GM23248 (cell line): ENCODE measurements around the gene DTX3. TPM values are rescaled to one million over a fixed set of nuclear protein-coding genes. Genes with fewer than 3 reads are reported as not detected.

ENCODE experiments used
- DNase-seq: peaks from one replicate; pipeline ENCODE4 v3.0.0-alpha.2; 2015
- H2AFZ ChIP-seq: fragments of 200-600 bp; sonication (generic); 2 replicates; pipeline ENCODE4 v1.6.1; 2016; ENCODE audit warnings: antibody characterized with exemption
- H3F3A ChIP-seq: fragments of 200-600 bp; sonication (generic); 2 replicates; pipeline ENCODE4 v1.6.1; 2016; ENCODE audit warnings: mild to moderate bottlenecking, antibody characterized with exemption, mixed run types; ENCODE audit not compliant: insufficient read depth
- H3K27ac ChIP-seq: fragments of 200-600 bp; sonication (generic); 2 replicates; pipeline ENCODE4 v1.5.1; 2016; ENCODE audit warnings: mild to moderate bottlenecking
- H3K27me3 ChIP-seq: fragments of 200-600 bp; sonication (generic); replicated peaks from 2 replicates; pipeline ENCODE4 v1.6.1; 2016; ENCODE audit warnings: mild to moderate bottlenecking; ENCODE audit not compliant: insufficient read depth
- H3K36me3 ChIP-seq: fragments of 200-600 bp; sonication (generic); 2 replicates; pipeline ENCODE4 v1.6.1; 2016; ENCODE audit warnings: low read depth, mild to moderate bottlenecking
- H3K4me1 ChIP-seq: fragments of 200-600 bp; sonication (generic); 2 replicates; pipeline ENCODE4 v1.6.1; 2016; ENCODE audit warnings: mild to moderate bottlenecking; ENCODE audit not compliant: insufficient read depth
- H3K4me2 ChIP-seq: fragments of 200-600 bp; sonication (generic); one replicate; pipeline ENCODE4 v1.6.1; 2016; ENCODE audit warnings: mild to moderate bottlenecking; ENCODE audit not compliant: unreplicated experiment
- H3K4me3 ChIP-seq: fragments of 200-600 bp; sonication (generic); 2 replicates; pipeline ENCODE4 v1.5.1; 2016; ENCODE audit warnings: mild to moderate bottlenecking
- H3K79me2 ChIP-seq: fragments of 200-600 bp; sonication (generic); 2 replicates; pipeline ENCODE4 v1.6.1; 2016; ENCODE audit warnings: mild to moderate bottlenecking; ENCODE audit not compliant: insufficient read depth
- H3K9ac ChIP-seq: fragments of 200-600 bp; sonication (generic); 2 replicates; pipeline ENCODE4 v1.6.1; 2016; ENCODE audit warnings: mild to moderate bottlenecking
- H3K9me2 ChIP-seq: fragments of 200-600 bp; sonication (generic); 2 replicates; pipeline ENCODE4 v1.6.1; 2016; ENCODE audit warnings: mixed run types, mild to moderate bottlenecking, moderate library complexity; ENCODE audit not compliant: insufficient read depth
- H3K9me3 ChIP-seq: fragments of 200-600 bp; sonication (generic); one replicate; pipeline ENCODE4 v1.6.1; 2017; ENCODE audit warnings: low read depth
- H4K20me1 ChIP-seq: fragments of 200-600 bp; sonication (generic); 2 replicates; pipeline ENCODE4 v1.6.0; 2016; ENCODE audit not compliant: insufficient read depth
- EZH2 ChIP-seq: fragments of 200-600 bp; sonication (generic); IDR thresholded peaks from 2 replicates; pipeline ENCODE4 v1.6.1; 2018; ENCODE audit warnings: antibody characterized with exemption, mild to moderate bottlenecking; ENCODE audit not compliant: insufficient read depth, poor library complexity, severe bottlenecking
- EZH2phosphoT487 ChIP-seq: fragments of 200-600 bp; sonication (generic); IDR thresholded peaks from 2 replicates; pipeline ENCODE4 v1.6.1; 2018; ENCODE audit warnings: antibody characterized with exemption, moderate library complexity, mild to moderate bottlenecking, low read depth; ENCODE audit not compliant: insufficient read depth
- WGBS, 2 experiments: methylation state at CpG; one replicate each; pipeline ENCODE4 v1.1.6; 2015 to 2017; ENCODE audit warnings: low lambda C conversion rate in 2 of 2, low coverage in 1 of 2; ENCODE audit errors: missing lambda C conversion rate in 2 of 2; 5-methylcytosine and 5-hydroxymethylcytosine counted together
- in situ Hi-C: fragments of 300-500 bp; cut with MboI; formaldehyde crosslinking; loops from 2 replicates; pipeline ENCODE4 v1.15.0; 2020
- polyA plus RNA-seq: library from polyadenylated mRNA; unstranded; fragments of >200 nt; fragmentation: Nextera tagmentation; extraction: Ambion mirVana; gene quantifications from 2 replicates; pipeline ENCODE4 v1.2.1, GENCODE V29; 2016
- total RNA-seq: library from RNA; depleted of rRNA; stranded (reverse); fragments of >200 nt; shearing (Covaris generic); gene quantifications from 2 replicates; pipeline ENCODE4 v1.2.3, GENCODE V29; 2014; rRNA removed

Gene DTX3
- total and polyA plus RNA-seq, 2 experiments from 2014 or later, result 7.7 to 19.6 TPM

DNA sequence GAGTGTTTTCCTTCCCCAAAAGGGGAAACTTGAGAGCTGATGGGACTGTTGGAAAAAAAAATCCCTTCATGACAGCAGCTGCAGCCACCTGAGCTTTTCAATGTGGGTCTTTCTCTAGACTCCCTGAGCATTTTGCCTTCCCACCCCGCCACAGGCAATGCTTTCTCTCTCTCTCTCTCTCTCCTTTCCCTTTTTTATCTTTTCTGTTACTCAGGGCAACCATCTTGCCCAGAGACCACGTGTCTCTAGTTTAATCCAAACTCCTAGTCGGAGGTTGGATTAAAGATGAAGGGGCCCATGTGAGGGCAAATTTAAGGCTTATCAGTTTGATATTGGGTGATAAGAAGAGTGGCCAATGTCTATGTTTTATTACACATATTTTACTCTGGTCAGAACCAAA is 54.3 kb downstream of the DTX3 start:
- H3K4me2 ChIP-seq, result no peak overlapping the region
- peaks cover 14% of the 10 kb centered on the region; the same call in 1 of the 2 replicates for H3K27me3 ChIP-seq
- H2AFZ ChIP-seq, result no peak overlapping the region
- in situ Hi-C loops, result no loop called here
- WGBS, 2 experiments, result 36 to 44% methylated on average over 3 of the region's 3 CpGs
- no peak overlapping the region for H3K27ac ChIP-seq
- H3K9me2 ChIP-seq, result no peaks in the 10 kb centered on the region
- H3K9ac ChIP-seq, result no peak overlapping the region
- H4K20me1 ChIP-seq, result no peaks in the 10 kb centered on the region
- H3F3A ChIP-seq, result no peaks in the 10 kb centered on the region
- H3K9me3 ChIP-seq, result no peaks in the 10 kb centered on the region
- no peak overlapping the region for H3K4me3 ChIP-seq
- DNase-seq, result no peak
- TF ChIP-seq EZH2phosphoT487 (no peak), EZH2 (no peak)
- H3K79me2 ChIP-seq, result no peaks in the 10 kb centered on the region
- no peaks in the 10 kb centered on the region for H3K36me3 ChIP-seq
- H3K4me1 ChIP-seq, result no peaks in the 10 kb centered on the region

Other genes with a start within 250 kb of the DTX3 start
- 16.9 and 27.6 TPM in 2 replicates for gene R3HDM2, start 173.8 kb upstream of the DTX3 start, total RNA-seq
- 16.2 and 17.0 TPM in 2 replicates for gene R3HDM2, start 173.8 kb upstream of the DTX3 start, polyA plus RNA-seq
- gene INHBC, start 170.0 kb upstream of the DTX3 start, total RNA-seq, result not detected in 2 replicates
- 0.09 TPM in 1 of 2 replicates, not detected in the other for gene INHBC, start 170.0 kb upstream of the DTX3 start, polyA plus RNA-seq
- gene INHBE, start 149.5 kb upstream of the DTX3 start, total RNA-seq, result 0.65 and 0.76 TPM in 2 replicates
- 0.23 and 0.24 TPM in 2 replicates for gene INHBE, start 149.5 kb upstream of the DTX3 start, polyA plus RNA-seq
- gene GLI1, start 145.0 kb upstream of the DTX3 start, total RNA-seq, result 0.63 and 1.8 TPM in 2 replicates
- gene GLI1, start 145.0 kb upstream of the DTX3 start, polyA plus RNA-seq, result 0.89 and 1.0 TPM in 2 replicates
- gene ARHGAP9, start 125.0 kb upstream of the DTX3 start, total RNA-seq, result 0.11 TPM in 1 of 2 replicates, not detected in the other
- gene ARHGAP9, start 125.0 kb upstream of the DTX3 start, polyA plus RNA-seq, result 0.48 and 0.61 TPM in 2 replicates
- 184 and 198 TPM in 2 replicates for gene MARS1, start 116.8 kb upstream of the DTX3 start, total RNA-seq
- 264 and 272 TPM in 2 replicates for gene MARS1, start 116.8 kb upstream of the DTX3 start, polyA plus RNA-seq
- gene DDIT3, start 84.3 kb upstream of the DTX3 start, total RNA-seq, result 13.2 and 14.7 TPM in 2 replicates
- 36.6 and 42.5 TPM in 2 replicates for gene DDIT3, start 84.3 kb upstream of the DTX3 start, polyA plus RNA-seq
- gene MBD6, start 82.0 kb upstream of the DTX3 start, total RNA-seq, result 2.1 and 2.8 TPM in 2 replicates
- 9.7 and 13.0 TPM in 2 replicates for gene MBD6, start 82.0 kb upstream of the DTX3 start, polyA plus RNA-seq
- 158 and 202 TPM in 2 replicates for gene DCTN2, start 57.6 kb upstream of the DTX3 start, total RNA-seq
- 141 and 144 TPM in 2 replicates for gene DCTN2, start 57.6 kb upstream of the DTX3 start, polyA plus RNA-seq
- under 0.01 and 0.11 TPM in 2 replicates for gene KIF5A, start 54.8 kb upstream of the DTX3 start, total RNA-seq
- gene KIF5A, start 54.8 kb upstream of the DTX3 start, polyA plus RNA-seq, result 0.15 and 0.18 TPM in 2 replicates
- 21.5 and 27.3 TPM in 2 replicates for gene PIP4K2C, start 13.6 kb upstream of the DTX3 start, total RNA-seq
- 20.7 and 22.5 TPM in 2 replicates for gene PIP4K2C, start 13.6 kb upstream of the DTX3 start, polyA plus RNA-seq
- 24.2 and 43.0 TPM in 2 replicates for gene ARHGEF25, start 6.6 kb downstream of the DTX3 start, total RNA-seq
- 0.24 and 0.60 TPM in 2 replicates for gene ARHGEF25, start 6.6 kb downstream of the DTX3 start, polyA plus RNA-seq
- gene B4GALNT1, start 28.4 kb downstream of the DTX3 start, total RNA-seq, result 7.8 and 8.6 TPM in 2 replicates
- 4.7 and 5.4 TPM in 2 replicates for gene B4GALNT1, start 28.4 kb downstream of the DTX3 start, polyA plus RNA-seq
- gene OS9, start 89.3 kb downstream of the DTX3 start, total RNA-seq, result 215 and 329 TPM in 2 replicates
- 186 and 194 TPM in 2 replicates for gene OS9, start 89.3 kb downstream of the DTX3 start, polyA plus RNA-seq
- under 0.01 TPM in 1 of 2 replicates, not detected in the other for gene AGAP2, start 133.9 kb downstream of the DTX3 start, total RNA-seq
- gene AGAP2, start 133.9 kb downstream of the DTX3 start, polyA plus RNA-seq, result 0.11 TPM in 1 of 2 replicates, not detected in the other
- 70.8 and 112 TPM in 2 replicates for gene TSPAN31, start 140.2 kb downstream of the DTX3 start, total RNA-seq
- 47.2 and 48.4 TPM in 2 replicates for gene TSPAN31, start 140.2 kb downstream of the DTX3 start, polyA plus RNA-seq
- gene CDK4, start 147.5 kb downstream of the DTX3 start, total RNA-seq, result 133 and 152 TPM in 2 replicates
- 123 and 137 TPM in 2 replicates for gene CDK4, start 147.5 kb downstream of the DTX3 start, polyA plus RNA-seq
- 0.97 and 1.4 TPM in 2 replicates for gene MARCHF9, start 150.3 kb downstream of the DTX3 start, total RNA-seq
- gene MARCHF9, start 150.3 kb downstream of the DTX3 start, polyA plus RNA-seq, result 0.18 TPM in 1 of 2 replicates, not detected in the other
- gene CYP27B1, start 162.3 kb downstream of the DTX3 start, total RNA-seq, result 0.86 and 1.0 TPM in 2 replicates
- gene CYP27B1, start 162.3 kb downstream of the DTX3 start, polyA plus RNA-seq, result 0.42 and 0.78 TPM in 2 replicates
- 3.7 and 7.3 TPM in 2 replicates for gene METTL1, start 167.3 kb downstream of the DTX3 start, total RNA-seq
- 29.8 and 33.2 TPM in 2 replicates for gene METTL1, start 167.3 kb downstream of the DTX3 start, polyA plus RNA-seq
- gene EEF1AKMT3, start 167.8 kb downstream of the DTX3 start, total RNA-seq, result 7.0 and 12.4 TPM in 2 replicates
- gene EEF1AKMT3, start 167.8 kb downstream of the DTX3 start, polyA plus RNA-seq, result 15.0 and 15.7 TPM in 2 replicates
- 13.0 and 37.9 TPM in 2 replicates for gene TSFM, start 178.0 kb downstream of the DTX3 start, total RNA-seq
- gene TSFM, start 178.0 kb downstream of the DTX3 start, polyA plus RNA-seq, result 36.1 and 42.2 TPM in 2 replicates
- gene AVIL, start 213.9 kb downstream of the DTX3 start, total RNA-seq, result 1.4 and 3.4 TPM in 2 replicates
- 1.9 and 2.4 TPM in 2 replicates for gene AVIL, start 213.9 kb downstream of the DTX3 start, polyA plus RNA-seq
- 97.3 and 109 TPM in 2 replicates for gene CTDSP2, start 241.9 kb downstream of the DTX3 start, total RNA-seq
- gene CTDSP2, start 241.9 kb downstream of the DTX3 start, polyA plus RNA-seq, result 51.7 and 52.7 TPM in 2 replicates